DMS53 (cell line): ENCODE measurements around the gene SLC26A8.
"Not testable (repeated sequence)": the region's sequence is repeated elsewhere in the genome, so short reads cannot be mapped to it uniquely, and the experiment has no call there.

Source experiments
- DNase-seq: peaks from one replicate; lab custom pipeline; 2025; lab: John Stamatoyannopoulos, UW

Gene SLC26A8

GRCh38 chr6:36015666-36016065, 8.8 kb downstream of the SLC26A8 start:
- DNase-seq, result no peak

- DNase-seq, result no peak
Measured at GRCh38 chr6:36000451-36000850, 24.0 kb downstream of the SLC26A8 start.

GRCh38 chr6:35993150-35993549, 31.3 kb downstream of the SLC26A8 start:
- no peak for DNase-seq

GRCh38 chr6:35988047-35988446, 36.4 kb downstream of the SLC26A8 start:
- not testable (repeated sequence) for DNase-seq

GRCh38 chr6:35984701-35985100, 39.7 kb downstream of the SLC26A8 start:
- DNase-seq, result no peak

- no peak for DNase-seq
Measured at GRCh38 chr6:35980991-35981645, 43.3 kb downstream of the SLC26A8 start.

GRCh38 chr6:35980126-35980525, 44.3 kb downstream of the SLC26A8 start:
- DNase-seq, result not testable (repeated sequence)

GRCh38 chr6:35977308-35977707, 47.1 kb downstream of the SLC26A8 start:
- DNase-seq, result no peak

GRCh38 chr6:35973670-35974222, 50.7 kb downstream of the SLC26A8 start:
- DNase-seq, result no peak

- peak; percentile 13 for DNase-seq
Measured at GRCh38 chr6:35972471-35973367, 51.7 kb downstream of the SLC26A8 start.

- DNase-seq, result peak; percentile 3
Measured at GRCh38 chr6:35970181-35970580, 54.3 kb downstream of the SLC26A8 start.

GRCh38 chr6:35969646-35970045, 54.8 kb downstream of the SLC26A8 start:
- no peak for DNase-seq

- no peak for DNase-seq
Measured at GRCh38 chr6:35968821-35969220, 55.6 kb downstream of the SLC26A8 start.

- peak; percentile 84 for DNase-seq
Measured at GRCh38 chr6:35967076-35967774, 57.2 kb downstream of the SLC26A8 start.

- DNase-seq, result no peak
Measured at GRCh38 chr6:35962779-35963560, 61.5 kb downstream of the SLC26A8 start.

GRCh38 chr6:35960187-35960586, 64.3 kb downstream of the SLC26A8 start:
- DNase-seq, result no peak

- no peak for DNase-seq
Measured at GRCh38 chr6:35955970-35956369, 68.5 kb downstream of the SLC26A8 start.

GRCh38 chr6:35955521-35955920, 68.9 kb downstream of the SLC26A8 start:
- DNase-seq, result no peak

GRCh38 chr6:35955071-35955470, 69.4 kb downstream of the SLC26A8 start:
- DNase-seq, result no peak

GRCh38 chr6:35954333-35954732, 70.1 kb downstream of the SLC26A8 start:
- DNase-seq, result no peak

GRCh38 chr6:35948725-35949124, 75.7 kb downstream of the SLC26A8 start:
- DNase-seq, result peak; percentile 43

- no peak for DNase-seq
Measured at GRCh38 chr6:35945650-35946025, 78.8 kb downstream of the SLC26A8 start.
